Measurements from ENCODE around the gene TENT4B. TPM values are rescaled to one million over a fixed set of nuclear protein-coding genes. Genes with fewer than 3 reads are reported as not detected.

The TENT4B gene
- total RNA-seq, 1 donor from 2014 or later: 10.9 TPM

DNA sequence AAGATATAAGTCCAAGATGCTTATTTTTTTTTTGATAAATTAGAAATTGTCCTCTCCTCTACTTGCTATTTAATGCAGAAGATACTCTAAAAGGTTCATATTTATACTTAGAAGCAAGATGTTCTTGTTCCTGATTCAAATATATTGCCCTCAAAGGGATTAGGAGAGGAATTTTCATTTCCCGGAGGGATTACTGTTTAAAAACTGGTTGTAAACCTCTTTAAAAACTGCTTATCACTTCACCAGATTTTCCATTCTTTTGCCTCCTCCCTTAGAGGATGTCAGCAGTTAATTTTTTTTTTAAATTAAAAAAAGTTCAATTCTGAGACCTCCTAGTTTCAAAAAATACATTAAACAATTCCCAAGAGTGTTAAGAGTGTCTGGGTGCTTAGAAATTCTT is 2.8 kb downstream of the TENT4B start:
- DNase-seq (ENCODE audit: low spot score in 2 of 2, unreplicated experiment in 2 of 2): no peak
- H3K36me3 Mint-ChIP-seq: no peaks in the 10 kb centered on the region
- H3K27ac Mint-ChIP-seq: peak overlapping the region; percentile 48
- H3K4me1 Mint-ChIP-seq: peaks cover 23% of the 10 kb centered on the region
- TF ChIP-seq, protein P1, sequence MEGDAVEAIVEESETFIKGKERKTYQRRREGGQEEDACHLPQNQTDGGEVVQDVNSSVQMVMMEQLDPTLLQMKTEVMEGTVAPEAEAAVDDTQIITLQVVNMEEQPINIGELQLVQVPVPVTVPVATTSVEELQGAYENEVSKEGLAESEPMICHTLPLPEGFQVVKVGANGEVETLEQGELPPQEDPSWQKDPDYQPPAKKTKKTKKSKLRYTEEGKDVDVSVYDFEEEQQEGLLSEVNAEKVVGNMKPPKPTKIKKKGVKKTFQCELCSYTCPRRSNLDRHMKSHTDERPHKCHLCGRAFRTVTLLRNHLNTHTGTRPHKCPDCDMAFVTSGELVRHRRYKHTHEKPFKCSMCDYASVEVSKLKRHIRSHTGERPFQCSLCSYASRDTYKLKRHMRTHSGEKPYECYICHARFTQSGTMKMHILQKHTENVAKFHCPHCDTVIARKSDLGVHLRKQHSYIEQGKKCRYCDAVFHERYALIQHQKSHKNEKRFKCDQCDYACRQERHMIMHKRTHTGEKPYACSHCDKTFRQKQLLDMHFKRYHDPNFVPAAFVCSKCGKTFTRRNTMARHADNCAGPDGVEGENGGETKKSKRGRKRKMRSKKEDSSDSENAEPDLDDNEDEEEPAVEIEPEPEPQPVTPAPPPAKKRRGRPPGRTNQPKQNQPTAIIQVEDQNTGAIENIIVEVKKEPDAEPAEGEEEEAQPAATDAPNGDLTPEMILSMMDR (IDR thresholded peaks at IDR 0.05; ENCODE audit: unreplicated experiment): no peak
- no peaks in the 10 kb centered on the region for H3K9me3 Mint-ChIP-seq
- H3K27me3 Mint-ChIP-seq (ENCODE audit: low read depth): no peaks in the 10 kb centered on the region
- peak overlapping the region; percentile 78 for H3K4me3 Mint-ChIP-seq

DNA sequence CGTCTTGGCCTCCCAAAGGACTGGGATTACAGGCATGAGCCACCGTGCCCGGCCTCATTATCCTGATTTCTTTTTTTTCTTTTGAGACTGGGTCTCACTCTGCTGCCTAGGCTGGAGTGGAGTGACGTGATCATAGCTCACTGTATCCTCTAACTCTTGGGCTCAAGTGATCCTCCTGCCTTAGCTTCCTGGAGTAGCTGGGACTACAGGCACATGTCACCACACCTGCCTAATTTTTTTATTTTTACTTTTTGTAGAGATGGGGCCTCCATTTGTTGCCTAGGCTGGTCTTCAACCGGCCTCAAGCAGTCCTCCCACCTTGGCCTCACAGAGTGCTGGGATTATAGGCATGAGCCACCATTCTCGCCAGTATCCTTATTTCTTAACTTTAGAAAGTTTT is 3.5 kb downstream of the TENT4B start:
- no peaks in the 10 kb centered on the region for H3K27me3 Mint-ChIP-seq (ENCODE audit: low read depth)
- no peak overlapping the region for H3K27ac Mint-ChIP-seq
- H3K4me1 Mint-ChIP-seq: peaks cover 23% of the 10 kb centered on the region
- H3K9me3 Mint-ChIP-seq: no peaks in the 10 kb centered on the region
- no peak for DNase-seq (ENCODE audit: low spot score in 2 of 2, unreplicated experiment in 2 of 2)
- H3K36me3 Mint-ChIP-seq: no peaks in the 10 kb centered on the region
- TF ChIP-seq, protein P1 (IDR thresholded peaks at IDR 0.05; ENCODE audit: unreplicated experiment): no peak
- H3K4me3 Mint-ChIP-seq: no peak overlapping the region

- Mint-ChIP-seq H3K4me1 (peaks cover 5% of the 10 kb centered on the region), H3K9me3 (no peaks in the 10 kb centered on the region), H3K27me3 (ENCODE audit: low read depth) (no peaks in the 10 kb centered on the region), H3K4me3 (no peak overlapping the region), H3K27ac (no peak overlapping the region), H3K36me3 (no peaks in the 10 kb centered on the region)
- no peak for DNase-seq (ENCODE audit: low spot score in 2 of 2, unreplicated experiment in 2 of 2)
- TF ChIP-seq, protein P1 (IDR thresholded peaks at IDR 0.05; ENCODE audit: unreplicated experiment): no peak
Measured at GRCh38 chr16:50160495-50161164, 7.5 kb downstream of the TENT4B start.

- no peaks in the 10 kb centered on the region for H3K9me3 Mint-ChIP-seq
- no peak overlapping the region for H3K4me3 Mint-ChIP-seq
- H3K36me3 Mint-ChIP-seq: no peaks in the 10 kb centered on the region
- no peaks in the 10 kb centered on the region for H3K27me3 Mint-ChIP-seq (ENCODE audit: low read depth)
- TF ChIP-seq, protein P1 (IDR thresholded peaks at IDR 0.05; ENCODE audit: unreplicated experiment): no peak
- peaks cover 3% of the 10 kb centered on the region for H3K4me1 Mint-ChIP-seq
- no peak overlapping the region for H3K27ac Mint-ChIP-seq
- no peak for DNase-seq (ENCODE audit: low spot score in 2 of 2, unreplicated experiment in 2 of 2)
Measured at GRCh38 chr16:50161950-50162349, 8.8 kb downstream of the TENT4B start.

GRCh38 chr16:50165473-50165872 is 12.4 kb downstream of the TENT4B start:
- Mint-ChIP-seq H3K9me3 (no peaks in the 10 kb centered on the region), H3K4me3 (no peak overlapping the region), H3K27me3 (ENCODE audit: low read depth) (no peaks in the 10 kb centered on the region), H3K4me1 (peaks cover 16% of the 10 kb centered on the region), H3K27ac (no peak overlapping the region), H3K36me3 (no peaks in the 10 kb centered on the region)
- no peak for DNase-seq (ENCODE audit: low spot score in 2 of 2, unreplicated experiment in 2 of 2)
- TF ChIP-seq, protein P1 (IDR thresholded peaks at IDR 0.05; ENCODE audit: unreplicated experiment): no peak
